Type B pancreatic cell (in vitro differentiated cells): Measurements from ENCODE around the gene PHOX2A. TPM values are rescaled to one million over a fixed set of nuclear protein-coding genes. Genes with fewer than 3 reads are reported as not detected.

Source experiments
- DNase-seq: peaks from one replicate; pipeline ENCODE4 v3.0.0; 2021; ENCODE audit warnings: mixed read lengths; ENCODE audit not compliant: unreplicated experiment; ENCODE audit errors: extremely low spot score
- H3K27ac Mint-ChIP-seq: 2 replicates; pipeline ENCODE4 v1.8.0; 2021; ENCODE audit warnings: mild to moderate bottlenecking, mixed read lengths
- H3K27me3 Mint-ChIP-seq: 2 replicates; pipeline ENCODE4 v1.8.0; 2021; ENCODE audit warnings: mixed read lengths
- H3K36me3 Mint-ChIP-seq: 2 replicates; pipeline ENCODE4 v1.8.0; 2021; ENCODE audit warnings: mixed read lengths
- H3K4me1 Mint-ChIP-seq: one replicate; pipeline ENCODE4 v1.8.0; 2021; ENCODE audit warnings: mixed read lengths; ENCODE audit not compliant: unreplicated experiment
- H3K4me3 Mint-ChIP-seq: 2 replicates; pipeline ENCODE4 v1.8.0; 2021; ENCODE audit warnings: mild to moderate bottlenecking, mixed read lengths
- H3K9me3 Mint-ChIP-seq: 2 replicates; pipeline ENCODE4 v1.8.0; 2021; ENCODE audit warnings: mixed read lengths
- CTCF ChIP-seq: fragments of 200-600 bp; sonication (generic); conservative IDR thresholded peaks from 2 replicates; pipeline ENCODE4 v1.5.0; 2021; ENCODE audit warnings: antibody characterized with exemption, mild to moderate bottlenecking
- total RNA-seq: library from RNA; stranded (reverse); gene quantifications from 2 replicates; pipeline ENCODE4 v1.2.1, GENCODE V29; 2021; ENCODE audit warnings: low replicate concordance

Gene PHOX2A
- total RNA-seq, 1 donor from 2014 or later, result 2.8 TPM

- Mint-ChIP-seq H3K4me3 (peak within 1 kb of the TSS; percentile 98), H3K27ac (peak within 1 kb of the TSS; percentile 91), H3K4me1 (peaks cover 17% of the 10 kb centered on the region), H3K9me3 (no peaks in the 10 kb centered on the region), H3K27me3 (no peaks in the 10 kb centered on the region), H3K36me3 (peaks cover 5% of the 10 kb centered on the region)
- no peak for TF ChIP-seq CTCF
- DNase-seq, result peak; percentile 76
Observed at GRCh38 chr11:72224564-72225410, 19.2 kb downstream of the PHOX2A start, which contains the start of gene INPPL1. Gene INPPL1 (plus strand): TSS chr11:72224767. CDS start chr11:72224985, 218 bp downstream.

DNA sequence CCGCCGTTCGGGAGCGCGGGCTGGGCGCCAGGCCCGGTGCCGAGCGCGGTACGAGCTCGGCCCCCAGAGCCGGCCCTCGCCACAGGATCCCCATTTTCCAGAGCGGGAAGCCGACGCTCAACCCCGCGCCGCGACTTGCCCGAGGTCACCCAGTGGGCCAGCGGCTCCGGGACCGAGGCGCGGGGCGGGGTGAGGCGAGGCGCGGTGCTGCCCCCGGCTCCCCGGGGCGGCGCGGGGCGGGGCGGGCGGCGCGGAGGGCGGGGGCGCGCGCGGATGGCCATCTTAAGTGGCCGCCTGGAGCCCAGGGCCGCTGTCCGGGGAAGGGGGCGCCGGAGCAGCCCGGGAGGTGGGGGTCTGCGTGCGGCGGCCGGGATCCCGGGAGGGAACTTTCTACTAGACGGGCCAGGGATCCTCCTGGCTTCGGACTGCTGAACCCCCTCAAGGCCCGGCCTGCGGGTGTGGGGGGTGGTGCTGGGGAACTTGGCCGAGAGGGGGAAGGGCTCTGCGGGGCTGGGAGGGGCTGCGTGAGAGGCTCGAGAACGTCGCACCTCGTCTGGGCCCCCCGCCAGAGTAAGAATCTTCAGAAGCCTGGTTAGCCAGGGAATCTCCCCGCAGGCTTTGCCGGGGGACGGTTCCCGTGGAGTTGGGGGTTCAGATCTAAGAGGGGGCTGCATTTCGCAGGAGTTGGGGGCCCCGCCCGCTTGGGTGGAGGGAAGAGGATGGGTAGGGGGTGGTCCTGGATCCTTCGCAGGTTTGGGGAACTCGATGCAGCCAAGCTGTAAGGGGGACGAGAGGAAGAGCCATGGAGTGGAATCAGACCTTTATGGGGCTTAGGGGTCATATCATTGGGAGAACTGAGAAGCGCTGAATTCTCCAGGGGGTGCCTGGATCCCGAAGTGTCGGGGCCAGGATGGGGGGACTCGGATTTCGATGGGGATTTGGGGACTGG, 20.1 kb downstream of the PHOX2A start:
- Mint-ChIP-seq H3K4me3 (peak overlapping the region; percentile 97), H3K9me3 (no peaks in the 10 kb centered on the region), H3K27ac (peak overlapping the region; percentile 91), H3K36me3 (no peaks in the 10 kb centered on the region), H3K27me3 (peaks cover under 1% of the 10 kb centered on the region), H3K4me1 (peaks cover 13% of the 10 kb centered on the region)
- peak; percentile 80 for DNase-seq
- TF ChIP-seq CTCF, result no peak

DNA sequence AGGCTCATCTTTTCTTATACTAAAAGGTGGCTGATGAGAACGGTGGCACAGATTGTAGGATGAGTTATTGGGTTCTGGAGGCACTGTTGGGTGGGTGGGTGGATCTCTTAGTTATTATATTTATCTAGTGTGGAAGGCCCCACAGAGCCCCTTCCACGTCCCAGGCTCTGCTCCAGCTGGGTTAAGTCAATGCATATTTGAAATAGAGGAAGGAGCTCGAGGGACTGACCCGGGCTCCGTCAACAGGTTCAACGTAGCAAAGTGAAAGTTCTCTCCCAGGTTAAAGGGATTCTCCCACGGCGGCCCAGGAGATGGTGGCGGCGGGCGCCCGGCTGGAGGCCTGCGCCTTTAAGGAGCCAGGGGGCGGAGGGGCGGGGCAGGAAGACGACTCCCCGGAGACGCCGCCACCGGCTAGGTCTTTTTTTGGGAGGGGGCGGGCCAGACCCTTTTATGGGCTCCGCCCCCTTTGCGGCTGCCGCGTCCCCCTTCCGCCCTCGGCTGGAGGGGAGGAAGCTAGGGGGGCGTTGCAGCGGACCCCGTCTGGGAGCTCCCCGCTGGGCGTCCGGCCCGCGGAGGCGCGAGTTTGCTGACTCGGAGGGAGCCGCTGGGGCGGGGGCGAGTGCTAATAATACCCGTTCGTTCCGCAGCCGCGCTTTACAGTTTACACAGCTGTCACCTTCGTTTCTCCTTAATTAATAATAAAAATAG, 20.9 kb downstream of the PHOX2A start:
- H3K4me3 Mint-ChIP-seq, result peak overlapping the region; percentile 91
- peaks cover 5% of the 10 kb centered on the region for H3K27me3 Mint-ChIP-seq
- H3K9me3 Mint-ChIP-seq, result no peaks in the 10 kb centered on the region
- peak; percentile 94 for DNase-seq
- peak; percentile 37 for TF ChIP-seq CTCF
- peaks cover 13% of the 10 kb centered on the region for H3K4me1 Mint-ChIP-seq
- H3K36me3 Mint-ChIP-seq, result no peaks in the 10 kb centered on the region
- peak overlapping the region; percentile 82 for H3K27ac Mint-ChIP-seq

DNA sequence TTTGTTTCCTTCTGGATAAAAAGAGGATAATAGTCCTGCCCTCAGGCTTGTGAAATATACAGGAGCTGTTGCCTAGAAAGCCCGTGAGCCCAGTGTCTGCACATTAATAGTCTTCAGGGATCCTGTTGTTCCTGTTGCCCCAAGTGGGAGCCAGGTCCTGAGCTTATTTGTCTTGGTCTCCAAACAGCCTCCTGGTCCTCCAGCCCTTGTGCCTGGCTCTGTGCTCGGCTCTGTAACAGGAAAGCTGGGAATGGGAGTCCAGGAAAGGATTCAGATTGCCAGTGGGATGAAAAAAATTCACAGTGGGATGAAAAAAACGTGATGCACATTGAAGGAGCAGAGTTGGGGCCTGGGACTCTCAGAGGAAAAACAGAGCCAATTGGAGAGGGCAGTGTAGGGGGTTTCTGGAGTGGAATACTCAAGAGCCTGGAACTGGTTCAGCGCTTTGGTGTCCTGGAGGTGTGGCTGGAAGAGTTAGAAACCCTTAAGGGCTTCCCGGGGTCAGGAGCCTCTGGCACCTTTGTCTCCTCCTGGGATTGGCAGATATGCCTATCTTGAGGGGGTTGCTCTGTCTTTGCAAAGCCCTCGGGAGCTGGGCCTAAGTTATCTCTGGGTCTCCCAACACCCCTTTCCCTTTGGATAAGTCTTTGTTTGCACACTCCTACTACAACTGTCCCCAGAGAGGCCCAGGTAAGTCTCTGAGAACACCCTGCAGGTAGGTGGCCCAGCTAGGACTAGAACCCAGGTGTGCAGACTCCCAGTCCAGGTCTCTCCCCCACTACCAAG, 21.7 kb downstream of the PHOX2A start:
- TF ChIP-seq CTCF, result no peak
- H3K27me3 Mint-ChIP-seq, result peaks cover 5% of the 10 kb centered on the region
- peak overlapping the region; percentile 82 for H3K27ac Mint-ChIP-seq
- H3K9me3 Mint-ChIP-seq, result no peaks in the 10 kb centered on the region
- peak overlapping the region; percentile 91 for H3K4me3 Mint-ChIP-seq
- DNase-seq, result peak; percentile 48
- peaks cover 18% of the 10 kb centered on the region for H3K4me1 Mint-ChIP-seq
- no peaks in the 10 kb centered on the region for H3K36me3 Mint-ChIP-seq
